D721Med (cell line): ENCODE results near the gene CYP27B1.

Experiments used
- DNase-seq: peaks from one replicate; pipeline ENCODE4 v3.0.0; 2011; ENCODE audit warnings: low spot score; ENCODE audit not compliant: insufficient read length
- FAIRE-seq: peaks from 2 replicates; lab custom pipeline; 2011; peaks lifted over from hg19 to GRCh38; lab: Jason Lieb, UNC
- TF ChIP-seq, protein P1 (sequence below): IDR thresholded peaks from 2 replicates; pipeline ENCODE4 v1.5.1; 2012; ENCODE audit warnings: mild to moderate bottlenecking, control low read depth; ENCODE audit not compliant: insufficient read depth; ENCODE audit errors: missing control alignments

The CYP27B1 gene

DNA sequence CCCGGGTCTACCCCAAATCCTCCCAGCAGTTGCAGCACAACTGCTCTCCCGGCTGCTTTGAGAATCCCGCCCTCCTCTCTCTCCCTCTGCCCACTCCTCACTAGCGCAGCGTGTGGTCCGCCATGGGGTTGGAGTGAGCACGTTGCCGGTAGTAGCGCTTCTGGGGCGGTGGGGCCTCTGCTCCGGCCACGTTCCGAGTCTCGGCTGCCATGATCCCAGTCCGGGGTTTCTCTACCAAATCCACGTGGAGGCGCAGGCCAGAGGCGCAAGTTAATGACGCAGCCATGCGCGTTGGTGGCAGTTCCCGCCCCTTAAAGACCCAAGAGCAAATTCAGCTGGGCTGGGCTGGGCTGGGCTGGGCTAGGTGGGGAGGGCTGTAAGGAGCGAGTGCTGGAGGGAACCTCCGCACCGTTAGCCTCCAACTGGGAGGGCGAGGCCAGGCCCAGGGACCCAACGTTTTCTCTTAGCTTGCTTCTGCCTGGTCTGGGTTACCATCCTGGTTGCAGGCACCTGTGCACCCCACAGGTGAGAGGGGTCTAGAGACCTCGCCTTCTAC, 5.1 kb upstream of the CYP27B1 start, which contains the start of gene METTL1:
METTL1 (minus strand) TSS at position 233 of the 556 bp plus-strand sequence; CDS start at position 211, 22 bp downstream.
- TF ChIP-seq, protein P1, sequence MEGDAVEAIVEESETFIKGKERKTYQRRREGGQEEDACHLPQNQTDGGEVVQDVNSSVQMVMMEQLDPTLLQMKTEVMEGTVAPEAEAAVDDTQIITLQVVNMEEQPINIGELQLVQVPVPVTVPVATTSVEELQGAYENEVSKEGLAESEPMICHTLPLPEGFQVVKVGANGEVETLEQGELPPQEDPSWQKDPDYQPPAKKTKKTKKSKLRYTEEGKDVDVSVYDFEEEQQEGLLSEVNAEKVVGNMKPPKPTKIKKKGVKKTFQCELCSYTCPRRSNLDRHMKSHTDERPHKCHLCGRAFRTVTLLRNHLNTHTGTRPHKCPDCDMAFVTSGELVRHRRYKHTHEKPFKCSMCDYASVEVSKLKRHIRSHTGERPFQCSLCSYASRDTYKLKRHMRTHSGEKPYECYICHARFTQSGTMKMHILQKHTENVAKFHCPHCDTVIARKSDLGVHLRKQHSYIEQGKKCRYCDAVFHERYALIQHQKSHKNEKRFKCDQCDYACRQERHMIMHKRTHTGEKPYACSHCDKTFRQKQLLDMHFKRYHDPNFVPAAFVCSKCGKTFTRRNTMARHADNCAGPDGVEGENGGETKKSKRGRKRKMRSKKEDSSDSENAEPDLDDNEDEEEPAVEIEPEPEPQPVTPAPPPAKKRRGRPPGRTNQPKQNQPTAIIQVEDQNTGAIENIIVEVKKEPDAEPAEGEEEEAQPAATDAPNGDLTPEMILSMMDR, result no peak
- DNase-seq (peak; percentile 84), FAIRE-seq (no peak)

DNA sequence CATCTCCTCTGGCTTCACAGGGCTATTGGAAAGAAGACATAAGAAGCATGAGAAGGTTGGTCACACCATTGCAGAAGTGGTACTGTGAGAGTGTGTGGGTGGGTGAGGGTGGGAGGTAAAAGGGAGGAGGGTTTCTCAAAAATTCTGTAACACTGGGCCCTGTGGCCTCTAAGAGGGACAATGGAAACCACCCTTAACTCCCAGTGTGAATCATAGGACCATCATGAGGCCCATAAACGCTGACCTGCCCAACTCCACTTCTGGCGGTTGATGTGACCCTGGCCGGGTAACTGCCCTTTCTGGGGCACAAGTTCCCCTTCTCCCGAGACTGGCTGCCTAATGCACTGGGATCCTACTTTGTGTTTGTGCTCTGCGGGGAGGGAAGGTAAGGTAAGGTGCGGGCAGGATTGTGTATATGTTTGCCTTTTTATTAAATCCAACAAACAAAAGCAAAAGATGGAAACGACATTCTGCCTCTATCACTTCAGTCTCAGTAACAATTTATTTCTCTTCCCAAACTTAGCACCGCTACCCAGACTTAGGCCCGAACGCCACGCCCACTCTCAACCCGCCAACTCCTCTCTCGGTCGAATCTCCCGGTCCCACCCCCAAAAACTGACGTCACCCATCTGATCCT, 4.5 kb upstream of the CYP27B1 start:
- TF ChIP-seq, protein P1, result no peak
- DNase-seq (peak; percentile 70), FAIRE-seq (no peak)

DNA sequence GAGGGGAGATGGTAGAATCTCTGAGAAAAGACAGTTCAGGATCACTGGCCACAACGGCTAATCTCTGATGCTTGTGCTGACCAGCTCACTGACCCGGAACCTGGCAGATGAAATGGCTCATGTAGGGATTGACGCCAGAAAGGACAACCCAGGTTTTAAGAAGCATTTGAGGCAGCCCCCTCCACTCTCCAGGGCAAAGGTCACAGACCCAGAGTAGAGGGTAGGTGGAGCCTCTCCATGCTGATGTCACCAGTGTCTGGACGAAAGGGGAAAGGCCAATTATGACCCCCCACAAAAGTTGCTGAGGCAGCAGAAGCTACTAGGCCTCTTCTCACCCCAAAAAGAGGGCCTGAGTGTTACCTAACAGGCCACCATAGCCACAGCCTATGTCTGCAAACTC, 3.9 kb upstream of the CYP27B1 start:
- FAIRE-seq (no peak), DNase-seq (no peak)
- TF ChIP-seq, protein P1, result no peak

DNA sequence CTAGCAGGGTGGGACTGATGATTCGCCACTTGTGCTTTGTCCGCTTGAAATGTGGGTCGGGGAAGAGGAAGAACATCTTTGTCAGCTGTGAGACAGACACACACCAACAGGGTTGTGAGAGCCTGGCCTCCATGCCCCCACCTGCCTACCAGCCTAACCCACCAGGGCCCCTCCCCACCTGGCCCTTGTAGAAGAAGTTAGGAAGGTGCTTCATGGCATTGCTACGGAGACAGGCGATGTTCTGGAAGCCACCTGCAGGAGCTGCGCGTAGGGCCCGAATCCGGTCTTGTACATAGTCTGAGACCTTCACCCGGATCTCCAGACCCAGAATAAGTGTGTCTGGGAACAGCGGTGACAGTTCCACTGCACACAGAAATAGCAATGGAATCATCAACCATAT, 2.7 kb upstream of the CYP27B1 start:
- DNase-seq (no peak), FAIRE-seq (no peak)

DNA sequence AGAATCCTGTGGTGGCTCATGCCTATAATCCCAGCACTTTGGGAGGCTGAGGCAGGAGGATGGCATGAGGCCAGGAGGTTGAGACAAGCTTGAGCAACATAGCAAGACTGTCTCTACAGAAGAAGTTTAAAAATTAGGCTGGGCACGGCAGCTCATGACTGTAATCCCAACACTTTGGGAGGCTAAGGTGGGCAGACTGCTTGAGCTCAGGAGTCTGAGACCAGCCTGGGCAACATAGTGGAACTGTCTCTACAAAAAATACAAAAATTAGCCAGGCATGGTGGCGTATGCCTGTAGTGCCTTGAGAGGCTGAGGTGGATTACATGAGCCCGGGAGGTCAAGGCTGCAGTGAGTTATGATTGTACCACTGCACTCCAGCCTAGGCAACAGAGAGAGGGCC, 998 bp upstream of the CYP27B1 start:
- FAIRE-seq, result no peak

More for the DNA sequence above, 2.7 kb upstream of the CYP27B1 start:
- TF ChIP-seq, protein P1, result no peak

DNA sequence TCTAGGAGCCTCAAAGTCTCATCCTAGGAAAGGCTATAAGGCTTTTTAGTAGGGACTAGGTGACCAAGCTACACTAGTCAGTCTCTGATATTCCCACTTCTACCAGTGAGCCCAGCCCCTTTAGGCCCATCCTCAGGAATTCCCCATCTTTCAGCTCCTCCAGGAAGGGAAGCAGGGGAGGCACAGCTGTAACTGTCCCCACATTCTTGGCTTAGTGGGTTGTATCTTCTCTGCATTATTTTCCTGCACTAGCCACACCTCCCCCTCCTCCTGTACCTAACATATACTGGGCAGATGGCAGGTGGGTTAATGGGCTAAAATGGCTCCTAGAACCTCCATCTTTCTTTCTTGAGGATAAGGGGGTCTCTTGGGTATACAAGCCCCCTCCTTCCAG, 424 bp upstream of the CYP27B1 start:
- FAIRE-seq, result no peak
- DNase-seq, result no peak
- TF ChIP-seq, protein P1, result no peak

More for the DNA sequence above, 998 bp upstream of the CYP27B1 start:
- TF ChIP-seq, protein P1, result no peak
- no peak for DNase-seq

DNA sequence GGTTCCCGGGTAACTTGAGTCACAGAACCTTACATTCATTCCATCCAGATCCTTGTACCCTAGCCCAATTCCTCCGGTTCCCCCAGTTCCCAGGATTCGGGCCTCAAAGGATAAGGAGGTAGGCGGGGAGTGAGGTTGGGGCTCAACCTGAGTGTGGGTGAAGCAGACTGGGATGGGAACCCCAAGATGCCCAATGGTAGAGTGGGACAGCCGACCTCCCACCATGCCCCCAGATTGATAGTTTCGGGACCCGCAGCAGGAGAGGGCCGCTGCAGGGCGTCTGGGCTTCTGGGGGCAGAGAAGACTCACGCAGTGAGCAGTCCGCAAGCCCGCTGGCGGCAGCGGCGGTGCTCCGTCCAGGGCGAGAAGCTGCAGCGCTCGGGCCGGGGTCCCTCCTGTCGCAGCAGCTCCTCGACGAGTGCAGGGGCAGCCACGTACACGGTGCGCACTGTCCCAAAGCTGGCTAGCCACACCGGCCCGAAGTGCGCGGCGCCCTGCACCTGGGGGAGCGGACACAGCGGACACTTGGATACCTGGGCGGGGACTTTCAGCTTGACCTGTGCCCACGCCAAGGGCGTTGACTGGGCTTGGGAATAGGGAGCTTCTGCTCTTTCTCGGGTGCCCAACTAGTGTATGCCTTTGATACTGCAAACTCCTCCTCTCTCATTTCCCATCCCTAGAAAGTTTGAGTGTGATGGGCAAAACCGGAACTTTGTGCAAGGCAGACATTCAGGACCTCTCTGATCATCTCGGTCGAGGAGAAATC, 997 bp downstream of the CYP27B1 start:
- DNase-seq, result no peak
- no peak for FAIRE-seq
- TF ChIP-seq, protein P1, result no peak
